ENCODE data around the gene ZNF146.

- no peak for TF ChIP-seq EZH2phosphoT487 (IDR thresholded peaks at IDR 0.05; ENCODE audit: unreplicated experiment)
- no peak for TF ChIP-seq ZNF462 (CRISPR knock-in tag; IDR thresholded peaks at IDR 0.05)
Observed at GRCh38 chr19:36203293-36203692, 11.6 kb upstream of the ZNF146 start.

All from GM23338 (cell line).